ENCODE measurements around the gene FCGR3A.
"Not testable (repeated sequence)": the region's sequence is repeated elsewhere in the genome, so short reads cannot be mapped to it uniquely, and the experiment has no call there.

The FCGR3A gene

DNA sequence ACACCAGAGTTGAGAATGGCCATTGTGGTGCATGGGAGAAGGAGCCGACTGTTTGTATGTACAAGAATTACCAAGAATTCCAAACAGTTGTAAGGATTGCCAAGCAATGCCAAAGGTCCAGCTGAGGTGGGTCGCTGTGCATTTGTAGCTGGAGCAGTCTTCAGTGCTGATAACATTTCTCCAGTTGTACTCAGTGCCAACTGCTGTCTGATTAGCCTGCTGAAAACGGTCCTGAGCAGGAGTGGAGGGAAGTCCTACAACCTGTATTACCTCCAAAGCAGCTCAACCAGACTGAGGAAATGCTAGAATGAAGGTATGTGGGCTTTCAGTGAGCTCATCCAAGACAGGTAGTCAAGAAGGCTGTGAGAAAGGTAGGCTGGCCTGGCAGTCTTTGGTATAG is 6.5 kb upstream of the FCGR3A start:
- not testable (repeated sequence) for DNase-seq

DNA sequence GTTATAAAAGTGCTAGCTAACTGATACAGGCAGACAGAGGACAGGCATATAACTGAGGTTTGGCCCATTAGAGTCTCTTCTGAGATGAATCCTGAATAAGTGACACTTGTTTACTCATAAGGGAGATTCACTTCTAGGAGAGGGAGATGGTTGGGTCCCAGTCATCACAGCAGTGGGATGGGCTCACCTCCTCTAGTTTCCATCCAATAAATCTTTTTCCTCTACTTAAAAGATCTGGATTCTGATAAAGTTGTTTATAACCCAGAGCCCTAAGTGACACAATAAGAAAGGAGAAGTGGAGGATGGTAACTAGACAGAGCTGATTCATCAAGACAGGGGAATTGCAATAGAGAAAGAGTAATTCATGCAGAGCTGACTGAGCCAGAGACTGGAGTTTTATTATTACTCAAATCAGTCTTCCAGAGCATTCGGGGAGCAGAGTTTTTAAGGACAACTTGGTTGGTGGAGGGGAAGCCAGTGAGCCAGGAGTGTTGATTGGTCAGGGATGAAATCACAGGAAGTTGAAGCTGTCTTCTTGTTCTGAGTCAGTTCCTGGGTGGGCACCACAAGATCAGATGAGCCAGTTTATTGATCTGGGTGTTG is 5.3 kb upstream of the FCGR3A start:
- DNase-seq, result not testable (repeated sequence)

DNA sequence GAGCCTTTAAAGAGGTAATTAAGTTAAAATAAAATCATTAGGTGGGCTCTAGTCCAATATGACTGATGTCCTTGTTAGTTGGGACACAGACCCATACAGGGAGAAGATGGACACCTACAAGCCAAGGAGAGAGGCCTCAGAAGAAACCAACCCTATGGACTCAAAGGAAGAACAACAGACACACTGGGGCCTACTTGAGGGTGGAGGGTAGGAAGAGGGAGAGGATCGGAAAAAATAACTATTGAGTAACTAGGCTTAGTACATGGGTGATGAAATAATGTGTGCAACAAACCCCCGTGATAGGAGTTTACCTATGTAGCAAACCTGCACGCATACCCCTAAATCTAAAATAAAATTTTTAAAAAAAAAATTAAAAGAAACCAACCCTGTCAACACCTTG is 4.7 kb upstream of the FCGR3A start:
- not testable (repeated sequence) for DNase-seq

DNA sequence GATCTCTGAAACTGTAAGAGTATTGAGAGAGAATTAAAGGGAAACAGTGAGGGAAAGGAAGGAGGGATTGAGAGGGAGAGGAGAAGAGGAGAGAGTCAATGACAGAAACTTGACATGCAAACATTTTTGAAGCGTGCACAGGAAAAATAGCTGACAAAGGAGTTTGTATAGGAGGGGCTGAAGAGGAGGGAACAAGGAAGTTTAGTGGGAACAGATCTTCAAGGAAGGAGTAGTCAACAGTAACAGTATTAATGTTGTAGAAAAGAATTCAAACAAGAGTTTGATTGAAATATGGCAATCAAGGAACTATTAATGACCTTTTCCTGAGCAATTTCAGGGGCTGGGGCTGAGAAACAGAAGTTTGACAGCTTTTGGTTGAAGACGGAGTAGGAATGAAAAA is 4.0 kb upstream of the FCGR3A start:
- DNase-seq, result not testable (repeated sequence)

DNA sequence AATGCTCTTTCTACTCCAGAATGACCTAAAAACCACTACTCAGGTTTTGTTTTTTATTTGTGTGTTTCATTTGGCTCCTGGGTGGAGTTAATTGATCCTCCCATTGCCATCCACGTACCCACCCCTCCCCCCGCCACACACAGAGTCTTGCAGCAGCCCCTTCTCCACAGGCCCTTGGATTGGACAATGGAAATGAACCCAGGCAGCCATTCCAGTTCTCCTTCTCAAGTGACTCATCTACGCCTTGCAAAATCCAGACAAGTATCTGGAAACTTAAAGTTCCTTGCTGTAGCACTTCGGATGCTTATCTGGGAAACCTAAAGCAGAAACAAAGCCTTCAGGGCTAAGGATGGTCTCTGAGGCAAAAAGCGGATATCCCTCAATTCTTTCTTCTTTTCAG is 1.3 kb upstream of the FCGR3A start:
- DNase-seq, result not testable (repeated sequence)

DNA sequence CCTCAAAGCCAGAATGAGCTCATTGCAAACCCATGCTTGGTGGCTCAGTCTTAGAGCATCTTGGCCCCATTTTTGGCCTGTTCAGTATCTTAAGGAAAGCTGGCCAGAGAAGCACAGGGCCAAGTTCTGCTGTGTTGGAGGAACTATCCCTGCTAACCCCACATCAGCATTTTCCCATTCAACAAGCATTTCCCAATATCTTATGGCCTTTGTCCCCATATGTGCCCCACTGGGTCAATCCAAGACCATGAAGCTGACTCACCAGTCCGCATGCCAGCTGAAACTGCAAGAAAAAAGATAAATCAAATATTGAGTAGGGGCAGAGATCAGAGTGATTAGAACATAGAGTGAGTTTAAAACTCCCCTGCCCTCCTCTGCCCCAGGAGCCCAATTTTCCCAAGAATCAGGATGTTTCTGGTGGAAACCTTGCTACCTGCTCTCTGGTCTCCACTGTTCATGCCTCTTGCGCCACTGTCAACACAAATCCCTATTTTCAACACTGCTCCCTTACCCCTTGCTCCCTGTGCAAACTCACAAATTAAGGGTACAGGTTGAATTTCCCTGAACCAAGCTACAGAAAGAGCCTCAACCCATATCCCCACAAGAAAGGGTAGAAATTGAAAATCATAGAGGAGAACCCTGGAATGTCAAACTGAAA is 740 bp downstream of the FCGR3A start:
- not testable (repeated sequence) for DNase-seq

DNA sequence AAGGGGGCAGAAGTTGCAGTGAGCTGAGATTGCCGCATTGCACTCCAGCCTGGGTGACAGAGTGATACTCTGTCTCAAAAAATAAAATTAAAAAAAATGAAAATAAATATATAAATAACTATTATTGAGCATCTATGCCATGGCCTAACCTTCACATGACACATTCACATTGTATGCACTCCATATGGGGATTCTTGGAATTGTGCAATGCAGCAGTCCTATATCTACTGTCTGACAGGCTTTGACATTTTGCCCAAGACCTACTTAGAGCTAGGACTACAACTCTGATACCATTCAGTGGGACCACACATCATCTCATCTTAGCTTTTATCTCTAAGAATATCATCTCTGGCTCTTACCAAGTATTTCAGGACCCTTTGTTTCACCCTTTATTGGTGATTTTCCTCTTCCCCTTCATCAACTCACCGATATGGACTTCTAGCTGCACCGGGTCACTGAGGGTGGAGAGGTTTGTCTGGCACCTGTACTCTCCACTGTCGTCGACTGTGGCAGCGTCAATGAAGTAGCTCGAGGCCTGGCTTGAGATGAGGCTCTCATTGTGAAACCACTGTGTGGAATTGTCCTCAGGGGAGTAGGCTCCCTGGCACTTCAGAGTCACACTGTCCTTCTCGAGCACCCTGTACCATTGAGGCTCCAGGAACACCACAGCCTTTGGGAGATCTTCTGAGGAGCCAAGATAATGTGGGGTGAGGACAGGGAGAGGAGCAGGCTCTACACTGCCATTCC is 1.4 kb downstream of the FCGR3A start:
- not testable (repeated sequence) for DNase-seq

DNA sequence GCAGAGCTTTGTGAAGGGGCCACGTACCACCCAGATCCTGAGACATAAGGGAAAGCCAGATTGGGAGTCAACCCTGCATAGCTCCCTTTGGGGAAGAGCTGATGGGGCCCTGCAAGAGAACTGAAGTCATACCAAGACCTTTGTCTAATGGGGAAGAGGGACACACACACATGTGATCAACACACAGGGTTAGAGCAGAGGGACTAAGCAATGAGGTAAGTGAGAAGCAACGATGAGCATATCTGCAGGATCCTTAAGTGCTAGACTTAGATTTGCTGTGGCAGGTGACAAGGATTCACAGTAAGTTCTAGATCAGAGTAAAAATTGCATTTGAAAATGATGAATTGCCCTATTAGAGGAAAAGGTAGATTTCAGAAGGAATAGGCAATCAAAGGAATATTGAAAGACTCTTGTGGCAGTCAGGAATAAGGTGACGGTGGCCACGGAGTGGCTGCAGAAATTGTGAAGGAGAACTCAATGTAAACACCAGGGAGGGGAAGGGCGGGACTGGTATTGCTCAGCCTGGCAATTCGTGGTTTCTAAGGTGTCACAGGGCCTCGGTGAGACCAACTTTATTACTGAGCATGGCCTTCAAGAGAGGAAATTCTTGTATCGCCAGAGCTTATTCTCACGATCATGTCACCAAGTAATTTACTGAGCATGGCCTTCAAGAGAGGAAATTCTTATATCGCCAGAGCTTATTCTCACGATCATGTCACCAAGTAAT is 4.5 kb downstream of the FCGR3A start:
- not testable (repeated sequence) for DNase-seq

DNA sequence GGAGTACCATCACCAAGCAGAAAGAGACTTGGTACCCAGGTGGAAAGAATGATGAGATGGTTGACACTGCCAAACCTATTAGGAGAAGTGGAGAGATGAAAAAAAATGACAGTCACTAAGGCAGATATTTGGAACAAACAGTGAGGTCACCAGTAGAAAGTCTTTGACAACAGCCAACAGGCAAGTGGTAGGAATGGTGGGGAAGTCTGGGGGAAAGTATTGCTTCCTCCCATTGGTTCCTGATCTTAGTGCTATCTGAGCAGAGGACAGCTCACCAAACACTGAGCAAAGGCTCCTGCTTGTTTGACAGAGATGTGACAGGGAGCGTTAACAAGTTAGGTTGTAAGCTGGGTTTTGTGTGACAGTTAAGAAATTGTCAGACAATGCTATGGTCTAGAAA is 6.5 kb downstream of the FCGR3A start:
- DNase-seq, result not testable (repeated sequence)

DNA sequence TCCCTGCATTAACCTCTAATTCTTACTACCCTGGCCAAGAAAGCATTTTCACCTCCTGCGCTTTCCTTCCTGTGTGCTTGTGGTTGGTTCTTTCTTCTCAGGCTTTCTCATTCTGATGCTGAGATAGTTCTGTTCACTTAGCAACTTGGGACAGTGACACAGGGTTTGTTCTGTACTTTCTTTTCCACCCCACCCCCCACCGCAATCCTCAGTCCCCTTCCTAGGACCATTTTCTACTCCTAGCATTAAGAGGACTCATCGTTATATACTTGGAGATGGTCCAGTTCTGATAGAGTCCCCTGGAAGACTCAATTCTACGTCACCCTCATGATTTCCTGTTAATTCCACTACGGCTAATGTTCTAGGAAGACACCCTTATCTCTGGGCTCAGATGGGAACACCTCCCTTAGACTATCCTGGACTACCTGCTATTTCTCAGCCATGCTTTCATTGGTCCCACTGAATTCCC is 7.5 kb downstream of the FCGR3A start:
- DNase-seq, result not testable (repeated sequence)

DNA sequence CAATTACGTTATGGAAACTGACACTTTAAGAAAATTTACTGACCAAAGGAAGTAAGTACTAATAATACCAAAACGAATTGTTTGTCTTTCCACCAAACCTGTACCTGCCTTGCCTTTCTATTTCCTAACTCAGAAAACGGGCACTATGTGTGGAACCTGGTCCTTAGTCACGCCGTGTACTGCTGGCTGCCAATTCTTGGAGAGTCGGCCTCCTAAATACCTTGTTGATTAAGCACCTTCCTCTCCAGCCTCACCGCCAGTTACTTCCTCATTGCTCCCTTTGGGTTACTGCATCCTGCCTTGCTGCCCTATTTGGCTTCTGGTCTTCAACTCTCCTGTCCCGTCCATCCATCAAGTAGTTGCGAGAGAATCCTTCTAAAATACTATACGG is 9.1 kb downstream of the FCGR3A start:
- DNase-seq, result not testable (repeated sequence)

DNA sequence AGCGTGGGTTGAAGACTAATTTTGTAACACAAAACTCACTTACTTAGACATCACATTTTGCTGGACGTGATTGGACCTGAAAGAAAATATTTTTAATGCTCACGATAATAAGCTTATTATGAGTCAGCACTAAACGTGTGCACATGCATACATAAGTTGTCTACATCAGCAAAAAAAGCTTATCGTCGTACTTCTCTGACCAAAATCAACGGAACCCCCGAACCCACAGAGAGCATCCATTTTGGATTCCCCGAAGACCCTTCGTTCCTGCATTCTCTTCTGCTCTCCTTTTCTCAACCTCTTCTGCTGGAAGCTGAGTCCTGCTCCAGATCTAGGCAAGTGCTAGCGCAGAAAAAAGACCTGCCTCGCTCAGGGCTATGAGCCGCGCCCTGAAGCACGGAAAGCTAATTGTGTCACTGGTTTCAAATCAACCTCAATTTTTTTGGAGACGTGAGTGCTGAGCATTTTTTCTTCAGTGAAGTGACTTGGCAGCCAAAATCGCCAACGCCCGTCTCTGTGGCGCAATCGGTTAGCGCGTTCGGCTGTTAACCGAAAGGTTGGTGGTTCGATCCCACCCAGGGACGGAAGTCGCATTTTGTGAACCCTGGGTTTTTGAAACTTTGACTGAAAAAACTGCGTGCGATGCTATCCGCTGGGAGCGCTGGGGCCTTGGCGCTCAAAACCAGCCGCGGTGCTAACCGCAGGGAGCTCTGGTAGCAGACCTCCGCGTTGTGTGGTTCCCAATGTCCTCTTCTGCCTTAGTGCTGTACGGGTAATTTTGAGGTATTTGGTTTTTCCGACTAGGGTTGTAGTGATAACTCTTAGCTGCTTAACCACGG is 9.7 kb downstream of the FCGR3A start:
- peak; percentile 53 for DNase-seq

DNA sequence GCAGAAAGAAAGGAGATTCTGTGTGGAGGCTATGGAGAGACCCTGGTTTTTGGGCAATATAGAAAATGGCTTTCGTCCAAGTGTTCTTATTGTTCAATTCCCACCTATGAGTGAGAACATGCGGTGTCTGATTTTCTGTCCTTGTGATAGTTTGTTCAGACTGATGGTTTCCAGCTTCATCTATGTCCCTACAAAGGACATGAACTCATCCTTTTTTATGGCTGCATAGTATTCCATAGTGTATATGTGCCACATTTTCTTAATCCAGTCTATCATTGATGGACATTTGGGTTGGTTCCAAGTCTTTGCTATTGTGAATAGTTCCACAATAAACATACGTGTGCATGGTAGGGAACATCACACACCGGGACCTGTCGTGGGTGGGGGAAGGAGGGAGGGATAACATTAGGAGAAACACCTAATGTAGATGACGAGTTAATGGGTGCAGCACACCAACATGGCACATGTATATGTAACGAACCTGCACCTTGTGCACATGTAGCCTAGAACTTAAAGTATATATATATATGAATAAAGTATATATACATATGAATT is 10.6 kb downstream of the FCGR3A start:
- not testable (repeated sequence) for DNase-seq

DNA sequence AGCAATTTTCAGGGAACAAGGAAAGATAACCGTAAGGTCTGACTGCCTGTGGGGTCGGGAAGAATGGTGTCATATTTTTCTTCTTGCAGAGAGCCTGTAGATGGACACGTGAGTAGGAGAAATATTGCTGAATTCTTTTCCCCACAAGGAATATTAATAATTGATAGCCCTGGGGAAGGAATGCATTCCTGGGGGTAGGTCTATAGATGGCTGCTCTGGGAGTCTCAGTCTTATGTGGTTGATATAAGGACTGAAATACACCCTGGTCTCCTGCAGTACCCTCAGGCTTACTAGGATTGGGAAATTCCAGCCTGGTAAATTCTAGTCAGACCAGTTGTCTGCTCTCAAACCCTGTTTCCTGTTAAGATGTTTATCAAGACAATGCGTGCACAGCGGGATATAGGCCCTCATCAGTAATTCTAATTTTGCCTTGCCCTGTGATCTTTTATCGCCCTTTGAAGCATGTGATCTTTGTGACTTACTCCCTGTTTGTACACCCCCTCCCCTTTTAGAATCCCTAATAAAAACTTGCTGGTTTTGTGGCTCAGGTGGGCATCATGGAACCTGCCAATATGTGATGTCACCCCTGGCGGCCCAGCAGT is 12.4 kb downstream of the FCGR3A start:
- DNase-seq, result not testable (repeated sequence)

DNA sequence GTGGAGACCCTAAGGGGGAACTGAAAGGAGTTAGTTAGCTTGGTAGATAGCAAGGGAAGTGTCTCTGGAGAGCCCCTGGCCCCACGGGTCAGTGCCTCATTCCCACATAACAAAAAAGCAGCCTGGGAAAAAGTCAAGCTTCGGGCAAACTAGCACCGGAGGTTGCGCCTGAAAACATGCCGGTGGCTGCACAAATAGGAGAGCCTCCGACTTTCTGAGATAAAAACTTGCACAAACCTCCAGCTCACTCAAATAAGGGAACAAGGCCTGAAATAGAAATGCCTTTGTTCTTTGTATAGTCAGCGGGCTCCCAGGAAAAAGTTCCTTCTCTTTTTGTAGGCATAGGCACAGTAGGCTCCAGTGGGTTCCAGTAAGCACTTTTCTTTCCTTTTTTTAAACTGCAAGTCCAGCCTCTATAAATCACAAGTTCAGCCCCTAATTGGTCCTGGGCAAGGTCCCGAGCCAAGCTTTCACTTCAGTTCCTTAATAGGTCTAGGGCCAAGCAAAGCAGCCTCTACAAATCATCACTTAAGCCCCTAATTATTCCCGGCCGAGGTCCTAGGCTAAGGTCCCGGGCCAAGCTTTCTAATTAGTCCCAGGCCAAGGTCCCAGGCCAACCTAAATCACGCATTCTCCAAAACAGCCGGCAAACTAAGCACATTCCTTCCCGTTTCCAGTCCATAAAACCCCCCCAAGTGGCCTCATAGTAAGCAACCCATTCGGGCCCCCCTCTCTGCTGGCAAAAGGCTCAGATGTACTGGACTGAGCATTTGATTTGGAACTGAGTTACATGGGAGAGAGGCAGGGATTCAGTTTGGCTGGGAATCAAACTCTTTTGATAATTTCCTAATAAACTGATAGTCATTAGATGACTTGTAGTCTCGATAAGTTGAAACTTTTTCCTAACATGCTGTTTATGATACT is 16.7 kb downstream of the FCGR3A start:
- not testable (repeated sequence) for DNase-seq

DNA sequence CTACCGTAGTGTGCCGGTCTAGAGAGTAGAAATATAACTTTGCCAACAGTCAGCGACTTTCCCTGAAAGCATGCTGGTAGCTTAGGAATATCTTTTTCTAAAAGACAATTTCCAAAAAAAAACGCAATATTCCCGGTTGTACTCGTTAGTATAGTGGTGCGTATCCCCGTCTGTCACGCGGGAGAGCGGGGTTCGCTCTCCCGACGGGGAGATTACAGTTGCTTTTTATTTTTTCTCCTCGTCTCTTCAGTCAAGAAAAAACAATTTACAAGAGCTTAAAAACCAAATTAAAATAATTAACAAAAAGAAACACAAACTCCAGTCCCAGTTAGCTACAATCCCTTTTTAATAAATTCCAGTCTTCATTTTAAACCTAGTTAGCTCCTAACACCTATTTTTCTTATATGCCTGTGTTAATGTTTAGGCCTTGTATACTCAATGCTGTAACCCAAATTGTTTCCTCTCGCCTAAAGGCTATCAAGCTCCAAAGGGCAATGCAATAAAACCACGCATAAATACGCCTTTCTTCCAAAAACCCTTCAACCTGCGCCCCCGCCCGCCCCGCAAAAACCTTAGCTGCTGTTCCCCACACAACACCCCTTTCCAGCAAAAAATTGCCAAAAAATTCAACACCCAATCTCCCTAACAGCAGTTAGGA is 17.5 kb downstream of the FCGR3A start:
- no peak for DNase-seq

DNA sequence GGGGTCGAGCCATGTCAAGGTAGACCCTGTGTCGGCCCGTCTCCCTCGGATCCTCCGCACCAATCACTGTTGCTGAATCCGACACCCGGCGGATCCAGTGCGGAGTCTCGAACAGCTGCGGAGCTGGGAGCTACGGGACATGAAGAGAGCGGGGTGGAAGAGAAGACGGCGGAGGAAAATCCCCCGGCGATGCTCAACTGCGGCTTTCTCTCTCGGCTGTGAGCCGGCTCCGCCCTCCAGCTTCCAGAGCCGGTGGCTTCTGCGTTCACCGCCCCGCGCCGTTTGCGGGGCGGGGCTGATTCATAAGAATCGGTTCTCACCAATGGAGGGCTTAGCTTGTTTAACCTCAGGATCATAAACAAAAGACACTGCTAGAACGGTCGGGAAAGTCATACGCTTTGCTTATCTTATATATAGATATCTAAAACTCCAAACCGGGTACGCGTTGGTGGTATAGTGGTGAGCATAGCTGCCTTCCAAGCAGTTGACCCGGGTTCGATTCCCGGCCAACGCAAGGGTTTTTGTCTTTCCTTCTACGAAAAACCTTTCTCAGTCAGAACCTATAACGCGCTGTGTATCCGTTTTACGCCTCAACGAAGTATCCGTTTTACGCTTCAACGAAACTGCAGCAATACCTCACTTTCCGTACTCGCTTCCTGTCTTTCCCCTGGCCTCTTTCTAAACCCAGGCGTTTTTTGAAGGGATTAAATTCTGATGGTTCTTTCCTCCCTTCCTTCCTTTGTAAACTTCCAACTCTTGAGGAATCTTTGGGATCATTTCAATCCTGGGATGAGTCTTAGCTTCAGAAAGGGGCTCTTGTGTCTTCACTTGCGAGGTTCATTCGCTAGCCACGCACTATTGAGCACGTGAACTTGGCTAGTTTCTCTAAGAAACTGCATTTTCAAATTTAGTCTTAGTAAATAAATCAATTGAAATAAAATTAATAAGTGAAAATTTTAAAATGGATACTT is 18.7 kb downstream of the FCGR3A start:
- peak; percentile 78 for DNase-seq

DNA sequence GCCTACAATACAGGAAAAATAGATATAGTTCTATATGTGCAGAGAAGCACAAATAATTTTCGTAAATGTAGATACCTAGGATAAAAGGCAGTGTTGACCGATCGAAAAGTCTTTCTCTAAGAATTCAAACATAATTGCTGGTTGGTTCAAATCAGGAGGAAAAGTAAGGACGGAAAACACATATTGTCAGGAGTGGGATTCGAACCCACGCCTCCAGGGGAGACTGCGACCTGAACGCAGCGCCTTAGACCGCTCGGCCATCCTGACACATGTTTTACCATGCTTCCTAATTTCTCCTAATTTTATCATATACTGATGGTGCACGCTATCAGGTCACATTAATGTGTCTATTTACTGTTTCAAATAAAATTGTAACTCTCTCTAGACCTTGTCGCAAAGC is 19.5 kb downstream of the FCGR3A start:
- DNase-seq, result peak; percentile 30

Measured in DMS79 treated with DMSO at 0.1 percent for 48 hours (cell line).